Parathyroid adenoma (tissue), 2 donors: ENCODE measurements around the gene ADAT3.

Experiments used
- H2AFZ ChIP-seq: fragments of 300-600 bp; sonication (generic); one replicate; pipeline ENCODE4 v1.7.0; 2017; ENCODE audit warnings: antibody characterized with exemption, mild to moderate bottlenecking
- H3K27ac ChIP-seq: fragments of 300-600 bp; sonication (generic); one replicate; pipeline ENCODE4 v1.7.0; 2017
- H3K27me3 ChIP-seq: fragments of 300-600 bp; sonication (generic); one replicate; pipeline ENCODE4 v1.7.0; 2017; ENCODE audit warnings: low read length; ENCODE audit not compliant: control insufficient read depth, insufficient read depth
- H3K36me3 ChIP-seq: fragments of 300-600 bp; sonication (generic); one replicate; pipeline ENCODE4 v1.7.0; 2017; ENCODE audit warnings: low read length; ENCODE audit not compliant: control insufficient read depth, insufficient read depth
- H3K4me1 ChIP-seq: fragments of 300-600 bp; sonication (generic); one replicate; pipeline ENCODE4 v1.7.0; 2017; ENCODE audit warnings: control low read depth
- H3K4me2 ChIP-seq: fragments of 300-600 bp; sonication (generic); one replicate; pipeline ENCODE4 v1.7.0; 2017; ENCODE audit warnings: low read length
- H3K4me3 ChIP-seq: fragments of 300-600 bp; sonication (generic); one replicate; pipeline ENCODE4 v1.7.0; 2017; ENCODE audit warnings: low read depth, low read length
- H3K79me2 ChIP-seq: fragments of 300-600 bp; sonication (generic); one replicate; pipeline ENCODE4 v1.7.0; 2017; ENCODE audit warnings: control low read depth
- H3K9ac ChIP-seq: fragments of 300-600 bp; sonication (generic); one replicate; pipeline ENCODE4 v1.7.0; 2017; ENCODE audit warnings: mild to moderate bottlenecking
- H3K9me3 ChIP-seq: fragments of 300-600 bp; sonication (generic); one replicate; pipeline ENCODE4 v1.7.0; 2017; ENCODE audit warnings: low read length; ENCODE audit not compliant: control insufficient read depth
- CTCF ChIP-seq: fragments of 300-600 bp; sonication (generic); IDR thresholded peaks from one replicate; pipeline ENCODE4 v1.7.0; 2017; ENCODE audit warnings: antibody characterized with exemption, mild to moderate bottlenecking
- donor health status: primary hyperparathyroidism.

Gene ADAT3

DNA sequence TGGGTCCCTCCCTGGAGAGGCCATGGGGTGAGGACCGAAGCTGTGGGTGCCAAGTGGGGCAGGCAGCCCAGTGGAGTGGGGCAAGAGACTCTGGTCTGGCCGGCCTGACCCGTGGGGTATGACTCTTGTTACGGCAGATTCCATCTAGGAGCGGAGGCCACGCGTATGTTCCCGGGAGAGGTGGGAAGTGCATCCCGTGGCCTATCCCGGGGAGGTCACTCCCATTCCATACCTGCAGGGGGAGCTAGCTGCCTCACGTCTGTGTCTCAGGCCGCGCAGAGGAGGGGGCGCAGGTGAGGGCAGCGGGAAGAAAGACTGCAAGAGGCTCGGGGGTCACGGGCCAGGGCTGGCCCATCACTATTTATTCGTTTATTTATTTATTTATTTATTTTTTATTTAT lies 40.7 kb downstream of the ADAT3 start:
- Histone ChIP-seq H3K9me3 (no peaks in the 10 kb centered on the region), H3K4me2 (no peak overlapping the region), H3K36me3 (no peaks in the 10 kb centered on the region), H3K27ac (no peak overlapping the region), H3K4me3 (no peak overlapping the region), H2AFZ (no peak overlapping the region), H3K27me3 (no peaks in the 10 kb centered on the region), H3K9ac (no peak overlapping the region), H3K79me2 (peaks cover 73% of the 10 kb centered on the region), H3K4me1 (peaks cover 7% of the 10 kb centered on the region)
- TF ChIP-seq CTCF: peak; percentile 28

- Histone ChIP-seq H2AFZ (no peak overlapping the region), H3K36me3 (no peaks in the 10 kb centered on the region), H3K27me3 (no peaks in the 10 kb centered on the region), H3K4me2 (no peak overlapping the region), H3K4me3 (no peak overlapping the region), H3K9me3 (no peaks in the 10 kb centered on the region), H3K9ac (no peak overlapping the region), H3K27ac (no peak overlapping the region), H3K79me2 (peaks cover 77% of the 10 kb centered on the region), H3K4me1 (peaks cover 3% of the 10 kb centered on the region)
- TF ChIP-seq CTCF: no peak
These were observed 42.5 kb downstream of the ADAT3 start for GRCh38 chr19:1947651-1948209.

- Histone ChIP-seq H3K4me2 (no peak overlapping the region), H3K36me3 (no peaks in the 10 kb centered on the region), H3K4me1 (no peaks in the 10 kb centered on the region), H2AFZ (no peak overlapping the region), H3K27me3 (no peaks in the 10 kb centered on the region), H3K79me2 (peaks cover 77% of the 10 kb centered on the region), H3K9me3 (no peaks in the 10 kb centered on the region), H3K27ac (no peak overlapping the region), H3K9ac (no peak overlapping the region), H3K4me3 (no peak overlapping the region)
- TF ChIP-seq CTCF: no peak
These were observed 44.3 kb downstream of the ADAT3 start for GRCh38 chr19:1949304-1950101.

DNA sequence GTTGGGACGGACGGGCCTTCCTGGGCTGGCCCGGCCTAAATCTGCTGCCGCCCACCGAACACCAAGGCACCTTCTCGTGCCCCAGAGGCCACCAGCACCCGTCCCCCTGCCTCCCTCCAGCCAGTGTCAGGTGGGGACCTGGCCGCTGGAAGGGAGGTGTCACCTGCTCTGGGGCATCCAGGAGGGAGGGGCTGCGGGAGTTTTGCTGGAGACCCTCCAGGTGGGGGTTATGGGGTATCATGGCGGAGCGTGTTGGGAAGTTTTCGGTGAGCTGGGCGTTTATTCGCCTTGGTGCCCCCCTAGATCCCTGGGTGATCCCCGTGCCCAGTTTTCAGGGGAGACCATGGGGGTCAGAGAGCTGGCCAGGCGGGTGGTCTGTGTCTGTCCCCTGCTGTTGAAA lies 45.4 kb downstream of the ADAT3 start:
- no peaks in the 10 kb centered on the region for H3K36me3 ChIP-seq
- no peaks in the 10 kb centered on the region for H3K9me3 ChIP-seq

More for the DNA sequence above, 45.4 kb downstream of the ADAT3 start:
- H2AFZ ChIP-seq: no peak overlapping the region
- peaks cover 74% of the 10 kb centered on the region for H3K79me2 ChIP-seq
- H3K27ac ChIP-seq: no peak overlapping the region
- no peak overlapping the region for H3K4me2 ChIP-seq
- no peak overlapping the region for H3K9ac ChIP-seq
- no peaks in the 10 kb centered on the region for H3K4me1 ChIP-seq
- no peaks in the 10 kb centered on the region for H3K27me3 ChIP-seq
- TF ChIP-seq CTCF: no peak
- H3K4me3 ChIP-seq: no peak overlapping the region
